Liver (tissue), 3 donors: ENCODE data around the gene CPA5.

Source experiments
- EGR1 ChIP-seq, 2 donors: IDR thresholded peaks; 2 replicates each; pipeline ENCODE4 v1.6.1; 2016 to 2018; ENCODE audit warnings: antibody characterized with exemption in 2 of 2, low read depth in 2 of 2
- FOXA1 ChIP-seq: IDR thresholded peaks from 2 replicates; pipeline ENCODE4 v1.6.1; 2016; ENCODE audit warnings: antibody characterized with exemption
- GABPA ChIP-seq, 2 donors: IDR thresholded peaks in 1 of 2; conservative IDR thresholded peaks in 1 of 2; 2 replicates each; pipeline ENCODE4 v1.6.1; 2016; ENCODE audit warnings: antibody characterized with exemption in 2 of 2, mild to moderate bottlenecking in 1 of 2, moderate library complexity in 1 of 2
- RXRA ChIP-seq, 2 donors: IDR thresholded peaks; 2 replicates each; pipeline ENCODE4 v1.6.1; 2017 to 2018; ENCODE audit warnings: antibody characterized with exemption in 2 of 2, mild to moderate bottlenecking in 1 of 2
- TF ChIP-seq, protein P1 (sequence below): fragments of 150-350 bp; IDR thresholded peaks from 2 replicates; pipeline ENCODE4 v1.5.1; 2017; ENCODE audit warnings: improper control_type of control experiment, low read depth, low read length; ENCODE audit not compliant: missing input control
- TF ChIP-seq, protein P2 (sequence below): IDR thresholded peaks from 2 replicates; pipeline ENCODE4 v1.6.1; 2016; ENCODE audit warnings: antibody characterized with exemption
- donor health status: healthy.
- donor health status: healthy.

DNA sequence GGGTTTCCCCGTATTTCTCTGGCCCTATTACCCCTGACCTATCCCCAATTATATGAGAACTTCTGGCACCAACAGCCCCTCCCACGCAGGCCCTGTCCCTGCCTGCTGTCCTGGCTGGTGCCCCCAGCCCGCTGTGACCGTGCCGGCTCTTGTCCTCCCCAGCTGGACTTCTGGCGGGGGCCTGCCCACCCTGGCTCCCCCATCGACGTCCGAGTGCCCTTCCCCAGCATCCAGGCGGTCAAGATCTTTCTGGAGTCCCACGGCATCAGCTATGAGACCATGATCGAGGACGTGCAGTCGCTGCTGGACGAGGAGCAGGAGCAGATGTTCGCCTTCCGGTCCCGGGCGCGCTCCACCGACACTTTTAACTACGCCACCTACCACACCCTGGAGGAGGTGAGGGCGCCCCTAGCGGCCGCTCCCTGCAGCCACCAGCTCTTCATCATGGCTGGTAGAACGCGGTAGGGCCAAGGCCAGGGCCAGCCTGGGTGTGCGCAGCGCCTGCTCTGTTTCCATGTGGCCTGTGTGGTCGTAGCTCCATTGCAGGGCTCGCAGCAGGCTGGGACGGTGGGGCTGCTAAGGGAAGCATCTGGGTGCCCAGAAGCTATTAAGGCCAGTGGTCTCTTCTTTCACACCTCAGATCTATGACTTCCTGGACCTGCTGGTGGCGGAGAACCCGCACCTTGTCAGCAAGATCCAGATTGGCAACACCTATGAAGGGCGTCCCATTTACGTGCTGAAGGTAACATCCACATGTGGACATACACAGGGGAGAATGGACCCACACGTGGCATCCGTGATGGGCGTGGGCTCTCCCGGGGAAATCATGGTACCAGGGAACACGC is 37.1 kb downstream of the CPA5 start:
- TF ChIP-seq, protein P1, sequence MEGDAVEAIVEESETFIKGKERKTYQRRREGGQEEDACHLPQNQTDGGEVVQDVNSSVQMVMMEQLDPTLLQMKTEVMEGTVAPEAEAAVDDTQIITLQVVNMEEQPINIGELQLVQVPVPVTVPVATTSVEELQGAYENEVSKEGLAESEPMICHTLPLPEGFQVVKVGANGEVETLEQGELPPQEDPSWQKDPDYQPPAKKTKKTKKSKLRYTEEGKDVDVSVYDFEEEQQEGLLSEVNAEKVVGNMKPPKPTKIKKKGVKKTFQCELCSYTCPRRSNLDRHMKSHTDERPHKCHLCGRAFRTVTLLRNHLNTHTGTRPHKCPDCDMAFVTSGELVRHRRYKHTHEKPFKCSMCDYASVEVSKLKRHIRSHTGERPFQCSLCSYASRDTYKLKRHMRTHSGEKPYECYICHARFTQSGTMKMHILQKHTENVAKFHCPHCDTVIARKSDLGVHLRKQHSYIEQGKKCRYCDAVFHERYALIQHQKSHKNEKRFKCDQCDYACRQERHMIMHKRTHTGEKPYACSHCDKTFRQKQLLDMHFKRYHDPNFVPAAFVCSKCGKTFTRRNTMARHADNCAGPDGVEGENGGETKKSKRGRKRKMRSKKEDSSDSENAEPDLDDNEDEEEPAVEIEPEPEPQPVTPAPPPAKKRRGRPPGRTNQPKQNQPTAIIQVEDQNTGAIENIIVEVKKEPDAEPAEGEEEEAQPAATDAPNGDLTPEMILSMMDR: no peak
- TF ChIP-seq, protein P2, sequence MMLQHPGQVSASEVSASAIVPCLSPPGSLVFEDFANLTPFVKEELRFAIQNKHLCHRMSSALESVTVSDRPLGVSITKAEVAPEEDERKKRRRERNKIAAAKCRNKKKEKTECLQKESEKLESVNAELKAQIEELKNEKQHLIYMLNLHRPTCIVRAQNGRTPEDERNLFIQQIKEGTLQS: no peak
- TF ChIP-seq RXRA (IDR thresholded peaks at IDR 0.05) (no peak), GABPA (IDR thresholded peaks at IDR 0.05 in 1 of 2, conservative IDR thresholded peaks at IDR 0.05 in 1 of 2) (no peak), FOXA1 (no peak), EGR1 (IDR thresholded peaks at IDR 0.05; ENCODE audit: low read depth in 2 of 2) (no peak)
